Measurements from ENCODE around the gene KIFAP3.
"Not testable (repeated sequence)": the region's sequence is repeated elsewhere in the genome, so short reads cannot be mapped to it uniquely, and the experiment has no call there.

Gene KIFAP3

DNA sequence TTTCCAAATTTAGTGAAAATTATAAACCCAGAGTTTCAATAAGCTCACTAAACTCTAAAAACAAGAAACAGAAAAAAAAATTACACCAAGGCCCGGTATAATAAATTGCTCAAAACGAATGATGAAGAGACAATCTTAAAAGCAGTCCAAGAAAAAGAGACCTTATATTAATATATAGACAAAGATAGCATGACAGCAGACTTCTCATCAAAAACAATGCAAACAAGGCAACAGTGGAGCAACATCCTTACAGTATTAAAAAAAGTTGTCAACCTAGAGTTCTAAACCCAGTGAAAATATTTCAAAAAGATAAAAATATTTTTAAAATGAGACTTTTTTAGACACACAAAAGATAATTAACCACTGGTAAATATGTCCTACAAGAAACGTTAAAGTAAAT is 46.7 kb downstream of the KIFAP3 start:
- Mint-ChIP-seq H3K27ac (no peak overlapping the region), H3K36me3 (peaks cover 27% of the 10 kb centered on the region), H3K4me1 (peaks cover 7% of the 10 kb centered on the region), H3K4me3 (no peak overlapping the region), H3K9me3 (peaks cover 5% of the 10 kb centered on the region)
- DNase-seq (ENCODE audit: low spot score in 2 of 2), result no peak
- no peak for ATAC-seq

DNA sequence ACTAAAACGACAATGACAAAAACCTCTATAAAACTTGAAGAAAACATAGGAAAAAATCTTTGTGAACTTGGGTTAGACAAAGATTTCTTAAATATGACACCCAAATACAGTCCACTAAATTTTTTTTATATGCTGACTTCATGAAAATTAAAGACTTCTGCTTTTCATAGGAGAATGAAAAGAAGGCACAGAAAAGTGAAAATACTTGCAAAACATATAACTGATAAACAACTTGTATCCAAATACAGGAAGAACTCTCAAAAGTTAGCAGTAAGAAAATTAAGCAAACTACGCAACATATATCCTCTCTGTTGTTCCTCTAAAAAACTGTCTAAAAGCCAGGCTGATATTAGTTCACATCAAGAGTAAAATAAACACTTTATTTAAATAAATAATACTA is 53.6 kb downstream of the KIFAP3 start:
- ATAC-seq (no peak), DNase-seq (ENCODE audit: low spot score in 2 of 2) (no peak)
- Mint-ChIP-seq H3K4me3 (no peak overlapping the region), H3K27ac (no peak overlapping the region), H3K4me1 (no peaks in the 10 kb centered on the region), H3K36me3 (peaks cover 36% of the 10 kb centered on the region), H3K9me3 (peaks cover 4% of the 10 kb centered on the region)

DNA sequence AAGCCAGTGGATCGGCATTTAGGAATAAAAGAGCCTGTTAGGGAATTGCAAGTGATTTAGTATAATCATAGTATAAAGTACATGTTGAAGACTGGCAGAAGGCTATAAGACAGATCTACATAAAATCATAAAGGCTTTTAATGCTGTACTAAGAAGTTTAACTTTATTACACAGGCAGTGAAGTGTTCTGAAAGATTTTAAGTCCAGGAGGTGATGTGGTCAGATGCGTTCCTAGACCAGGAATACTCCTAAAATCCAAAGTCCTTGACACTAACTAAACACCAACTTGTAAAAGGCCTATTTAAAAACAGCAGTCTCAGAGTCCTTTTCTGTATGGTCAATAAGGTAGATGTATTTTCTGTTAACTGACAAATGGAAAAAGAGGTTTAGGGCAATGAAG is 57.0 kb downstream of the KIFAP3 start:
- Mint-ChIP-seq H3K36me3 (peaks cover 33% of the 10 kb centered on the region), H3K4me1 (no peaks in the 10 kb centered on the region), H3K4me3 (no peak overlapping the region), H3K27ac (no peak overlapping the region), H3K9me3 (peaks cover 4% of the 10 kb centered on the region)
- no peak for DNase-seq (ENCODE audit: low spot score in 2 of 2)
- no peak for ATAC-seq

DNA sequence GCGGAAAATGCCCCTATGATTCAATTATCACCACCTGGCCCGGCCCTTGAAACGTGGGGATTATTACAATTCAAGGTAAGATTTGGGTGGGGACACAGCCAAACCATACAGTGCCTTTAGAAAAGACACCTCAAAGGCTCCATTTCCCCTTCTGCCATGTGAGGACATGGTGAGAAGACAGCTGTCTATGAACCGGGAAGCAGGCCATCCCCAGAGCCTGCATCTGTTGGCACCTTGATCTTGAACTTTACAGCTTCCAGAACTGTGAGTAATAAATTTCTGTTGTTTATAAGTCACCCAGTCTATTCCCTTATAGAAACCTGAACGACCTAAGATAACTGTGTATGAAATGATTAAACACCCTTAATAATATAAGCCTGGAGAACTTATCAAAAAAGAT is 61.6 kb downstream of the KIFAP3 start:
- H3K9me3 Mint-ChIP-seq, result no peaks in the 10 kb centered on the region
- no peak for ATAC-seq
- H3K27ac Mint-ChIP-seq, result peak overlapping the region; percentile 6
- H3K36me3 Mint-ChIP-seq, result peaks cover 33% of the 10 kb centered on the region
- no peak overlapping the region for H3K4me3 Mint-ChIP-seq
- no peak for DNase-seq (ENCODE audit: low spot score in 2 of 2)
- no peaks in the 10 kb centered on the region for H3K4me1 Mint-ChIP-seq

DNA sequence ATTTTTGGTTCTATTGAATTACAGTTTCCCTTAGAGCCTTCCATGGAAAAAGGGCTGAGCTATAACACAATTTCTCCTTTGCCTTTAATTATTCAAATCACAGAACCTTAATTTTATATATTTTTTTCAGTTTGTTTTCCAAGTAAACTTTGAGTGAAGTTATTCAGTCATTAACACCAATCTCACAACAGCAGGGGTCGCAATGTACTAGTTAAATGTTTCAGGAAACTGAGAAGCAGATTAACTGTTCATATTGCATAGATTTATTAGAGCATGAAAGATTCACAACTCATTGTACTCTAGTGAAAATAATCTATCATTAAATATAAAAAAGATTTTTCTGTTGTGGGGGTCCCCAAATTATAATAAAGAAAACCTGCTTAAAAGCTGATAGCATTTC is 64.1 kb downstream of the KIFAP3 start:
- Mint-ChIP-seq H3K27ac (no peak overlapping the region), H3K36me3 (peaks cover 12% of the 10 kb centered on the region), H3K4me1 (no peaks in the 10 kb centered on the region), H3K9me3 (no peaks in the 10 kb centered on the region), H3K4me3 (no peak overlapping the region)
- no peak for DNase-seq (ENCODE audit: low spot score in 2 of 2)
- no peak for ATAC-seq

DNA sequence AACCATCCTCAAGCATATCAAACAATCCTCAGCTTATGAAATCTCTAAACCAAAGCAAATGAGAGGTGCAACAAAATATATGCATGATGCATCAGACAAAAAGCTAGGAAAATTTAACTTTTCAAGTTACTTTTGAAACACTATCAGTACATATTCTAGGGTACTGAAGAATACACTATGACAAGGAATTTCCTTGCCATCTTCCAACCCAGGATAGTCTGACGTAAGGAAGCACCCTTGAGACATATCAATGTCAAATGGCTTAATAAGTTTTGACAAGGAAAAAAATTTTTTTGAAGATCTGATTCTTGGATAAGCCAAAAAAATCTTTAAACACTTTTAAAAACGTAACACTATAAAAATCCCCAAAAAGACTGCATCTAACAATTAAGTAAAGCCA is 64.9 kb downstream of the KIFAP3 start:
- no peaks in the 10 kb centered on the region for H3K4me1 Mint-ChIP-seq
- H3K27ac Mint-ChIP-seq, result no peak overlapping the region
- ATAC-seq (no peak), DNase-seq (ENCODE audit: low spot score in 2 of 2) (no peak)
- H3K9me3 Mint-ChIP-seq, result no peaks in the 10 kb centered on the region
- H3K4me3 Mint-ChIP-seq, result no peak overlapping the region
- peaks cover 6% of the 10 kb centered on the region for H3K36me3 Mint-ChIP-seq

DNA sequence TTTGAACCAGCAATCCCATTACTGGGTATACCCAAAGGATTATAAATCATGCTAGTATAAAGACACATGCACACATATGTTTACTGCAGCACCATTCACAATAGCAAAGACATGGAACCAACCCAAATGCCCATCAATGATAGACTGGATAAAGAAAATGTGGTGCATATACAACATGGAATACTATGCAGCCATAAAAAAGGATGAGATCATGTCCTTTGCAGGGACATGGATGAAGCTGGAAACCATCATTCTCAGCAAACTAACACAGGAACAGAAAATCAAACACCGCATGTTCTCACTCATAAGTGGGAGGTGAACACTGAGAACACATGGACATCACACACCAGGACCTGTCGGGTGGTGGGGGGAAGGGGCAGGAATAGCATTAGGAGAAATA is 65.8 kb downstream of the KIFAP3 start:
- DNase-seq (ENCODE audit: low spot score in 2 of 2); H3K4me3 Mint-ChIP-seq; H3K4me1 Mint-ChIP-seq; H3K36me3 Mint-ChIP-seq; H3K9me3 Mint-ChIP-seq; ATAC-seq; H3K27ac Mint-ChIP-seq: not testable (repeated sequence)

DNA sequence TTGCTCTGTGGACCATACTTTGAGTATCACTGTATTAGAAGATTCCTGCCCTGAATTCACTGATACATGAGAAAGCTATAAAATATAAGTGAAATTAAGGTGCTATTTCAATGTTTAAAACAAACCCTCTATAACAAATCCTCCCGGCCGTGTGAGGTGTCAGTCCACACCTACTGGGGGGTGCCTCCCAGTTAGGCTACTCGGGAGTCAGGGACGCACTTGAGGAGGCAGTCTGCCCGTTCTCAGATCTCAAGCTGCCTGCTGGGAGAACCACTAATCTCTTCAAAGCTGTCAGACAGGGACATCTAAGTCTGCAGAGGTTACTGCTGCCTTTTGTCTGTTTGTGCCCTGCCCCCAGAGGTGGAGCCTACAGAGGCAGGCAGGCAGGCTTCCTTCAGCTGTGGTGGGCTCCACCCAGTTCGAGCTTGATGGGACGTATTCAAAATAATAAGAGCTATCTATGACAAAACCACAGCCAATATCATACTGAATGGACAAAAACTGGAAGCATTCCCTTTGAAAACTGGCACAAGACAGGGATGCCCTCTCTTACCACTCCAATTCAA is 71.1 kb downstream of the KIFAP3 start:
- not testable (repeated sequence) for H3K4me1 Mint-ChIP-seq; H3K9me3 Mint-ChIP-seq; DNase-seq (ENCODE audit: low spot score in 2 of 2); H3K36me3 Mint-ChIP-seq; ATAC-seq; H3K4me3 Mint-ChIP-seq
- H3K27ac Mint-ChIP-seq, result peak overlapping the region; percentile 32

DNA sequence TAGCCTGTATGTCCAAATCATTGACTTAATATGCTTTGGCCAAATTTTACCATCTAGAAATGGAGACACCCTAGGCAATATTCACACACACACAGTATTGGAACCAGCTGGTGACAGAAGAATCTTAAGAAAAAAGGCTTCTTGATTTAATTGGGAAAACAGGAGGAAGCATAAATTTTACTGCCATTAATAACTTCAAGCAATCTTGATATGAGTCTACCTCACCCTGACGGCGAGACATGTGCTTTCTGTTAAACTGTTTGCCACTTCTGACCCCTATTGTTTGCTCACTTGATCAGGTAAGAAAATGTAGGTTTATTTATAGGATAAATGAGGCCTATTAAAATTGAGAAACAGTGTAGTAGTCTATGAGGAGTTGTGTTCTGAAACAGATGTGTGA is 73.2 kb downstream of the KIFAP3 start:
- H3K4me1 Mint-ChIP-seq, result peaks cover 2% of the 10 kb centered on the region
- ATAC-seq (no peak), DNase-seq (ENCODE audit: low spot score in 2 of 2) (no peak)
- no peaks in the 10 kb centered on the region for H3K36me3 Mint-ChIP-seq
- H3K9me3 Mint-ChIP-seq, result no peaks in the 10 kb centered on the region
- H3K27ac Mint-ChIP-seq, result no peak overlapping the region
- H3K4me3 Mint-ChIP-seq, result no peak overlapping the region

DNA sequence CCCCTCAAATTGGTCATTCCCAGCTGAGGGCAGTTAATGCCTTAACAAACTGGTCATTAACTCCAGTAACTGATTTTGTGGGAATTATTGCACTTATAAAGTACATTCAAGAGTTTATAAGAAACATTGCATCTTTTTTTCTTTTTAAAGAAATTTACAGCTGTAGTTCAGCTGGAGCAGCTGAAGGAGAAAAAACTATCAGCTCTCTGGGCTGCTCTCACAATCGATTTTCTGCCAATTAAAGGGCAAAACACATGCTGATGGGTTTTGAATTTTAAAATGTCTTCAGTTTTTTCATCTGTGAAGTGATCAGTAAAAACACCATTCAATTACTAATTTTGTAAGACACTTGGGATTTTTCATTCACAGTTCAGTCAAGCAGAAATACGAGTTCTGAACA is 74.7 kb downstream of the KIFAP3 start:
- ATAC-seq (no peak), DNase-seq (ENCODE audit: low spot score in 2 of 2) (no peak)
- H3K36me3 Mint-ChIP-seq, result no peaks in the 10 kb centered on the region
- H3K4me1 Mint-ChIP-seq, result peaks cover 7% of the 10 kb centered on the region
- H3K27ac Mint-ChIP-seq, result no peak overlapping the region
- no peaks in the 10 kb centered on the region for H3K9me3 Mint-ChIP-seq
- no peak overlapping the region for H3K4me3 Mint-ChIP-seq

DNA sequence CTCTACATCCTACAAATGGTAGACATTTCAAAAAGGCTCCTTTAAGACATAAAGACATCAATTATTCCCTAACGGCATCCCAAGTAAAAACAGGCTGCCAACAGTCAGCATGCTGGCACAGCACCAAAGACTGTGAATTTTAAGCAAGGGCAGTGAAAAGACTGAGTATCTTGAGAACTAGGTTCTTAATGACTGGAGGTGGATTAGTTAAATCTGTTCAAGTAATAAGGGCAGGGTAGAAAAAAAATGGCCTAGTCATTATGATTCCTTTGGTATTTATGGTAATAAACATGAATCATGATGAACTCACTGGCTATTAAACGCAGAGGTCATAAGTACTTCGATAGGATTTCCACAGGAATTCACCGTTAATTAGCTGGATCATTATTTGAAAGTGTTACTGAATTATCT is 75.2 kb downstream of the KIFAP3 start:
- ATAC-seq (no peak), DNase-seq (ENCODE audit: low spot score in 2 of 2) (no peak)
- no peak overlapping the region for H3K27ac Mint-ChIP-seq
- H3K9me3 Mint-ChIP-seq, result no peaks in the 10 kb centered on the region
- peaks cover 7% of the 10 kb centered on the region for H3K4me1 Mint-ChIP-seq
- no peaks in the 10 kb centered on the region for H3K36me3 Mint-ChIP-seq
- H3K4me3 Mint-ChIP-seq, result no peak overlapping the region

DNA sequence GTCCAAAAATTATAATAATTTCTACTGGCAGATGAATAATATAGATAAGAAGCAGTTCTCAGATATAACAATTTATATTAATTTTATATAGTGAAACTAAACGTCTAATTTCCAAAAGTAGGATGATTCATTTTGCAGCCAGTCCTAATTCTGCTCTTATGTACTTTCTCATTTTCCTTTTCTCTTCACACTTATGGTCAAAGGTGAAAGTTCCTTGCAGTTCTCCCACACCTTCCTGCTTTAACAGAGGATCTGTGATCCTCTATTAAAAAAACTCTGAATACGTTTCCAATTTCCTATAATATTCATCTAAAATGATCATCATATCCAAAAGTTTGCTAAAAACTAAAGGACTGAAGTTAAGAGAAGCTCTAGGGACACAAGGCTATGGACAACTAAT is 78.5 kb downstream of the KIFAP3 start:
- Mint-ChIP-seq H3K36me3 (peaks cover 4% of the 10 kb centered on the region), H3K4me1 (peaks cover 7% of the 10 kb centered on the region), H3K27ac (no peak overlapping the region), H3K4me3 (no peak overlapping the region), H3K9me3 (no peaks in the 10 kb centered on the region)
- DNase-seq (ENCODE audit: low spot score in 2 of 2) (no peak), ATAC-seq (no peak)

DNA sequence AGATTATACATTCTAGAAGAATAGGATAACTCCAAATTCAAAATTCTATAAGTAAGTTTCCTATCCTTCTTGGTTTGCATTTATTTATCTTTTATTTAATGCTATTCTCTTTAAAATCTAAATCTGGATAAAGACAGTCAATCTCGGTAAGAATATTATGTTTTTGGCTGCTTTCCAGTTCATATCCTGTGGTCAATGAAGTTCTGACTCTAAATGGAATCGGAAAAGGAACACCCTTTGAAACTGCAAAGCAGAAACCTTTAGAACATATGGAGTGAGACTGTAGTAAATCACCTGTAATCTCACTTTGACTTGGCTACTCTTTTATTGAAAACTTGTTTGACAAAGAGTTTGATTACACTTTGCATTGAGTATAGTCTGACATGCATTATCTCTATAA is 85.2 kb downstream of the KIFAP3 start:
- H3K36me3 Mint-ChIP-seq, result peaks cover 6% of the 10 kb centered on the region
- no peak overlapping the region for H3K4me3 Mint-ChIP-seq
- no peak for ATAC-seq
- no peak for DNase-seq (ENCODE audit: low spot score in 2 of 2)
- H3K9me3 Mint-ChIP-seq, result no peaks in the 10 kb centered on the region
- no peak overlapping the region for H3K27ac Mint-ChIP-seq
- H3K4me1 Mint-ChIP-seq, result no peaks in the 10 kb centered on the region

DNA sequence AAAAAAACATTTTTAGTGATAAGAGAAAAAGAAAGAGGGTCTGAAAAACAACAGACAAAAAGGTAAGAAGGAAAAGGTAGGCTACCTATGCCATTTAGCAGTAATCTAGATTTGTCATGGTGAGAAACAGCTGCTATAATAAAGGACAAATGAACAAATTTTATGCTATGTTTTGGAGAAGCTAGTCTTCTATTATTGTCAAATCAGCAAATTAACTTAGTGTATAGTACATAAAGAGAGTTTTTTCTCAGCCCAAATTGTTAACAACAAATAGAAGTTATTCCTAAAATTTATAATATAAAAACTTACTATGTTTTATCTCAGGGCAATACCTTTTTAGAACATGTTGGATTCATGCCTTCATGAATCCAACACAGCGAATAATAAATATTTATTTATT is 88.7 kb downstream of the KIFAP3 start:
- no peaks in the 10 kb centered on the region for H3K4me1 Mint-ChIP-seq
- ATAC-seq, result no peak
- no peak for DNase-seq (ENCODE audit: low spot score in 2 of 2)
- H3K27ac Mint-ChIP-seq, result no peak overlapping the region
- H3K4me3 Mint-ChIP-seq, result no peak overlapping the region
- H3K36me3 Mint-ChIP-seq, result peaks cover 29% of the 10 kb centered on the region
- no peaks in the 10 kb centered on the region for H3K9me3 Mint-ChIP-seq

DNA sequence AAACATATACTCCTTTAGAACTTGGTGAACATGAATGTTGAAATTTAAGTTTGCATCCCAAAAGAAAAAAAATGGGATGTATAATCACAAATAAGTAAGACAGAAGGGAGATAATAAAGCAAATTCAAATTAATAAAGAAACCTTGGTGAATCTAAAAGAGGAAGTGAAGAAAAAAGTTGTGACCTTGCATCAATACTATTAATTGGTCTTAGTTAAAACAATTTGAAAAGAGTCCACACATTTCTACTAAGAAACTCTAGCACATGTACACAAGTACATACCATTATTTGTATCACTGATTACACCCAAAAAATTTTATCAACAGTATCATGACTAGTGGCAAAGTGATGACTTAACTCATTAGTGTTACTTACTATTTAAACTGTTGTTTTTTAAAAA is 100.4 kb downstream of the KIFAP3 start:
- DNase-seq (ENCODE audit: low spot score in 2 of 2) (no peak), ATAC-seq (no peak)
- Mint-ChIP-seq H3K4me1 (no peaks in the 10 kb centered on the region), H3K4me3 (no peak overlapping the region), H3K36me3 (peaks cover 18% of the 10 kb centered on the region), H3K27ac (no peak overlapping the region), H3K9me3 (no peaks in the 10 kb centered on the region)

DNA sequence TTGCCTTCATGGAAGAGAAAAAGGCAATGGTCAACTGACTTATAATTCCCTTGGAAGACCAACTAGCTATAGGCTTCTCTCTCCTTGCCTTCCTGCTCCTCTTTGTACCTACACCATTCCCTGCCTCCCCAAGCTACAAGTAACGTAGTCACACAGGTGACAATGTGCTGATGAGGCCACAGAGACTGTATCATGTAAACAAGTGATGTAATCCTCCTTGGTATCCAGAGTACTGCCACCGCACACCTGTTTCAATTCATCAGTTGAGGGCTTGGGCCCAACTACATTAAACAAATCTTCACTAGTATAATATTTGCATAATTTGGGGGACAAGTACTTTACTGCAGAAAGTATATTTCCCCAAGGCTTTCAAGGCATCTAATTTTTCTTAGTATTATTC is 104.4 kb downstream of the KIFAP3 start:
- H3K4me1 Mint-ChIP-seq, result no peaks in the 10 kb centered on the region
- no peak for ATAC-seq
- H3K27ac Mint-ChIP-seq, result no peak overlapping the region
- peaks cover 18% of the 10 kb centered on the region for H3K36me3 Mint-ChIP-seq
- no peak for DNase-seq (ENCODE audit: low spot score in 2 of 2)
- no peak overlapping the region for H3K4me3 Mint-ChIP-seq
- no peaks in the 10 kb centered on the region for H3K9me3 Mint-ChIP-seq

DNA sequence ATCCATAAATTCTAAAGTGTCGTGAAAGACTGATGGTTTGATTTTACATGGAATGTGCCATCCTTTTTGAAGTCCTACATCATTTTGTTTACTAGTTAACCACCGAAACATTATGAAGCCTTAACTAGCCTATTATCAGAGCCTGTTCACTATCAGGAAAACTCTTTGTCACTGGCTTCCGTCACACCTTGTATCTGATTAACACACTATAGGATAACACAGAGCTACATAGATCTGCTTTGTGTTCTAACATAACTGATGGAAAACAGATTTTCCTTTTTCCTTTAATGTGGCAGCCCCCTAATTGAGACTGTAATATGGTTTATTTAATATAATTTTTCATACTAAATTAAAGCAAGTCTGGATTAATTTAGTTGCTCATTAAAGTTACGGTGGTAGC is 106.3 kb downstream of the KIFAP3 start:
- Mint-ChIP-seq H3K36me3 (peaks cover 15% of the 10 kb centered on the region), H3K4me1 (no peaks in the 10 kb centered on the region), H3K27ac (no peak overlapping the region), H3K4me3 (no peak overlapping the region), H3K9me3 (no peaks in the 10 kb centered on the region)
- DNase-seq (ENCODE audit: low spot score in 2 of 2) (no peak), ATAC-seq (no peak)

Measured in stimulated activated effector memory CD8-positive, alpha-beta T cell treated with anti-CD3 and anti-CD28 coated beads, Interleukin-12 subunit alpha, Interleukin-12 subunit beta, amount 100 ng/mL, for 72 hours (primary cell).